Stomach smooth muscle (tissue), 2 donors: ENCODE data around the gene FOXC1.

Experiments
- H3K27ac ChIP-seq: one replicate; pipeline ENCODE4 v1.7.0; 2013; ENCODE audit warnings: mild to moderate bottlenecking, low read length, inconsistent platforms
- H3K27me3 ChIP-seq, 2 donors: one replicate each; pipeline ENCODE4 v1.7.0; 2013; ENCODE audit warnings: low read length in 2 of 2; ENCODE audit not compliant: insufficient read depth in 2 of 2, control insufficient read depth in 1 of 2
- H3K36me3 ChIP-seq, 2 donors: one replicate each; pipeline ENCODE4 v1.7.0; 2013; ENCODE audit warnings: low read length in 2 of 2; ENCODE audit not compliant: control insufficient read depth in 2 of 2, insufficient read depth in 2 of 2
- H3K4me1 ChIP-seq: one replicate; pipeline ENCODE4 v1.7.0; 2013; ENCODE audit warnings: low read length; ENCODE audit not compliant: control insufficient read depth, insufficient read depth
- H3K4me3 ChIP-seq, 2 donors: one replicate each; pipeline ENCODE4 v1.7.0; 2013; ENCODE audit warnings: low read length in 2 of 2
- H3K9ac ChIP-seq, 2 donors: one replicate each; pipeline ENCODE4 v1.7.0; 2013; ENCODE audit warnings: low read length in 2 of 2, mild to moderate bottlenecking in 1 of 2
- H3K9me3 ChIP-seq, 2 donors: one replicate each; pipeline ENCODE4 v1.7.0; 2013; ENCODE audit warnings: low read length in 2 of 2; ENCODE audit not compliant: control insufficient read depth in 2 of 2
- donor health status: healthy.
- donor health status: Pancreatic carcinoma.

FOXC1 gene

GRCh38 chr6:1584996-1585668 is 24.6 kb upstream of the FOXC1 start:
- Histone ChIP-seq H3K36me3 (no peaks in the 10 kb centered on the region), H3K9ac (no peak overlapping the region), H3K27me3 (no peaks in the 10 kb centered on the region), H3K27ac (no peak overlapping the region), H3K4me1 (no peaks in the 10 kb centered on the region), H3K9me3 (no peaks in the 10 kb centered on the region), H3K4me3 (no peak overlapping the region)

- Histone ChIP-seq H3K9ac (no peak overlapping the region), H3K4me3 (no peak overlapping the region), H3K36me3 (no peaks in the 10 kb centered on the region), H3K27me3 (no peaks in the 10 kb centered on the region), H3K4me1 (no peaks in the 10 kb centered on the region), H3K27ac (no peak overlapping the region), H3K9me3 (no peaks in the 10 kb centered on the region)
These were observed 24.1 kb upstream of the FOXC1 start for GRCh38 chr6:1585669-1586049.

- H3K4me3 ChIP-seq: no peak overlapping the region
- no peaks in the 10 kb centered on the region for H3K9me3 ChIP-seq
- no peak overlapping the region for H3K27ac ChIP-seq
- no peaks in the 10 kb centered on the region for H3K27me3 ChIP-seq
- H3K4me1 ChIP-seq: no peaks in the 10 kb centered on the region
- H3K9ac ChIP-seq: no peak overlapping the region
- H3K36me3 ChIP-seq: no peaks in the 10 kb centered on the region
These were observed 23.5 kb upstream of the FOXC1 start for GRCh38 chr6:1586256-1586655.

- Histone ChIP-seq H3K9me3 (no peaks in the 10 kb centered on the region), H3K27ac (no peak overlapping the region), H3K27me3 (no peaks in the 10 kb centered on the region), H3K36me3 (no peaks in the 10 kb centered on the region), H3K4me3 (no peak overlapping the region), H3K4me1 (no peaks in the 10 kb centered on the region), H3K9ac (no peak overlapping the region)
These were observed 22.8 kb upstream of the FOXC1 start for GRCh38 chr6:1586861-1587450.

GRCh38 chr6:1587546-1587945 is 22.2 kb upstream of the FOXC1 start:
- Histone ChIP-seq H3K9me3 (no peaks in the 10 kb centered on the region), H3K4me3 (no peak overlapping the region), H3K27ac (no peak overlapping the region), H3K4me1 (no peaks in the 10 kb centered on the region), H3K27me3 (no peaks in the 10 kb centered on the region), H3K36me3 (no peaks in the 10 kb centered on the region), H3K9ac (no peak overlapping the region)

GRCh38 chr6:1587977-1588376 is 21.7 kb upstream of the FOXC1 start:
- Histone ChIP-seq H3K4me3 (no peak overlapping the region), H3K9me3 (no peaks in the 10 kb centered on the region), H3K27me3 (peaks cover 0 to 2% of the 10 kb centered on the region in 2 donors), H3K36me3 (no peaks in the 10 kb centered on the region), H3K4me1 (no peaks in the 10 kb centered on the region), H3K27ac (no peak overlapping the region), H3K9ac (no peak overlapping the region)

GRCh38 chr6:1589208-1589607 is 20.5 kb upstream of the FOXC1 start:
- Histone ChIP-seq H3K27ac (no peak overlapping the region), H3K27me3 (peaks cover 4 to 6% of the 10 kb centered on the region in 2 donors), H3K36me3 (no peaks in the 10 kb centered on the region), H3K9ac (no peak overlapping the region), H3K4me1 (no peaks in the 10 kb centered on the region), H3K4me3 (no peak overlapping the region), H3K9me3 (no peaks in the 10 kb centered on the region)

GRCh38 chr6:1590580-1590979 is 19.1 kb upstream of the FOXC1 start:
- H3K27me3 ChIP-seq: peaks cover 15 to 16% of the 10 kb centered on the region in 2 donors
- no peak overlapping the region for H3K9ac ChIP-seq
- H3K36me3 ChIP-seq: no peaks in the 10 kb centered on the region
- H3K9me3 ChIP-seq: no peaks in the 10 kb centered on the region
- no peak overlapping the region for H3K4me3 ChIP-seq
- no peak overlapping the region for H3K27ac ChIP-seq
- H3K4me1 ChIP-seq: no peaks in the 10 kb centered on the region

- Histone ChIP-seq H3K27me3 (peaks cover 21 to 22% of the 10 kb centered on the region in 2 donors), H3K4me1 (peaks cover 5% of the 10 kb centered on the region), H3K9ac (no peak overlapping the region), H3K4me3 (no peak overlapping the region), H3K36me3 (no peaks in the 10 kb centered on the region), H3K27ac (no peak overlapping the region), H3K9me3 (no peaks in the 10 kb centered on the region)
These were observed 18.5 kb upstream of the FOXC1 start for GRCh38 chr6:1591243-1591642.

GRCh38 chr6:1591926-1592325 is 17.8 kb upstream of the FOXC1 start:
- Histone ChIP-seq H3K4me1 (peaks cover 5% of the 10 kb centered on the region), H3K9me3 (no peaks in the 10 kb centered on the region), H3K27ac (no peak overlapping the region), H3K4me3 (no peak overlapping the region), H3K36me3 (no peaks in the 10 kb centered on the region), H3K27me3 (peaks cover 21 to 27% of the 10 kb centered on the region in 2 donors), H3K9ac (no peak overlapping the region)

GRCh38 chr6:1592852-1593251 is 16.9 kb upstream of the FOXC1 start:
- Histone ChIP-seq H3K27me3 (peaks cover 24 to 34% of the 10 kb centered on the region in 2 donors), H3K27ac (no peak overlapping the region), H3K4me3 (no peak overlapping the region), H3K36me3 (no peaks in the 10 kb centered on the region), H3K9me3 (no peaks in the 10 kb centered on the region), H3K9ac (no peak overlapping the region), H3K4me1 (peaks cover 5% of the 10 kb centered on the region)
